Measurements from ENCODE around the gene UQCR11.
A peak's percentile ranks its signal among the peaks of the same experiment; 100 is the strongest.

UQCR11 gene

DNA sequence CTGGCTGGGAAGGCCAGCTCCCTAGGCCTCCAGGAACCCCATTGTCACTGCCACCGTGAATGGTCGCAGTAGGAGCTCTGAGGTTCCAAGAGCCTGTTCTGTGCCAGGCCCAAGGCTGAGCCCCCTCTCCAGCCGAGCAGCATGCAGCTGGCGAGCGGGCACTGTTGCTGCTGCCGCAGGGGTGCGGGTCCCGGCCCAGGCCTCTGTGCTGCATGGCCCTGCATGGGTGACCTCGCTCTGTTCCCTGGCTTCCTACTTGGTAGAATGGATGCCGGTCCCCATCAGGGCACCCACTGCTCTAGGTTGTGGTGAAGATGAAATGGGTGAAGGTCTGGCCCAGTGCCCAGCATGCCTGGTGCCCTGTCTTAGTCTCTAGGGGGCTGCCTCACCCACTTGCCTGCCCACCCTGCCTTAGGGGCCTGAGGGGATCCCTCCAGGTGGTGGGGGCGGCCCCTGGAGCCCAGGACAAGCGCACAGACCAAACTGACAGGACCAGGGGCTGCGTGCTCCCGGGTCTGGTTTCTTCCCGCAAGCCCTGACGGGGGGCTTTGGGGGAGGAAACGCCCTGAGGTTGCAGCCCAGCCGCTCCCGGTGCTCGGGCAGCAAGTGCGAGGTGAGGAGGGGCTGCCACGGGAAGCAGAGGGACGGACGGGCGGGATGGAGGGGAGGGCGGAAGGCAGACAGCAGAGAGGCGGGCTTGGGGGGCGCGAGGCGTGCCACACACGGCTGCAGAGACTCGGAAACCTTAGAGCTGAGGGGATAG lies 8.7 kb upstream of the UQCR11 start:
- DNase-seq, result no peak

DNA sequence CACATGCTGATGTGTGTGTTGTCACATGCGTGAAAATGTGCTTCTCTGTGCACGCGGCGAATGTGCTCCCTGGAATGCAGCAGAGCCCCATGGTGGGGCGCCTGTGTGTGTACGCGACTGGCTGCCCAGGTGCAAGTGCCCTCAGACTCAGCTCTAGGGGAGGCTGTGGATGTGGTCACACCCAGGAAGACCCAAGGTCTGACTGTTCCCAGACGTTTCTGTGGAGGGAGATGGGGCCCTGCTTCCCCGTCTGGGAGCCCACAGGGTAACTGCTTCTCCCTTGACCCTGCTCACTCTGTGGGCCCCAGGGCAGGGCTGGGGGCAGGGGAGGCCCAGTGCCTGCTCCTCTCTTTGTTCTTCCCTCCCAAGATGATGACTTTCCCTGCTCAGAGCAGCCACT lies 7.9 kb upstream of the UQCR11 start:
- no peak for DNase-seq

DNA sequence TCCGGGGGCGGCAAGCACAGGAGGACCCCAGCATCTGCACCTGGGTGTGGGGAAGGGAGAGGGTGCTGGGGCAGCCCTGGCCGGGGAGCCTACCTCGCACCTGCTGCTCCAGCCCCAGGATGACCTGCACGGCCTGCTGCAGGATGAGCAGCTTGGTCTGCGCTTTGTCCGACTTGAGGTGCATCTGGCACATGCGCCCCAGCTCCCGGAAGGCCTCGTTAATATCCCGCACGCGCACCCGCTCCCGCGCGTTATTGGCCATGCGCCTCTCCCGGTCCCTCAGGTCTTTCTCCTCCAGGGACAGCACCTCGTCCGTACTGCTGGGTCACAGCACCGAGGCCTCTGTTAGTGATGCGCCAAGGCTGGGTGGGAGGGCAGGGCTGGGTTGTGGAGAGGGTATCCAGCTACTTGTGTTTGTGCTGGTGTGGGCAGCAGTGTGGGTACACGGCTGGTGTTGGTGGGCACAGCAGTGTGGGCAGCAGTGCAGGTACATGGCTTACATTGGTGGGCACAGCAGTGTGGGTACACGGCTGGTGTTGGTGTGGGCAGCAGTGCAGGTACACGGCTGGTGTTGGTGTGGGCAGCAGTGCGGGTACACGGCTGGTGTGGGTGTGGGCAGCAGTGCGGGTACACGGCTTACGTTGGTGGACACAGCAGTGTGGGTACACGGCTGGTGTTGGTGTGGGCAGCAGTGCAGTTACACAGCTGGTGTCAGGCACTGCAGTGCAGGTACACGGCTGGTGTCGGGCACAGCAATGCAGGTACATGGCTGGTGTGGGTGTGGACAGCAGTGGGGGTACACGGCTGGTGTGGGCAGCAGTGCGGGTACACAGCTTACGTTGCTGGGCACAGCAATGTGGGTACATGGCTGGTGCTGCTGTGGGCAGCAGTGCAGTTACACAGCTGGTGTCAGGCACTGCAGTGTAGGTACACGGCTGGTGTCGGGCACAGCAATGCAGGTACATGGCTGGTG lies 7.1 kb upstream of the UQCR11 start:
- DNase-seq, result no peak

DNA sequence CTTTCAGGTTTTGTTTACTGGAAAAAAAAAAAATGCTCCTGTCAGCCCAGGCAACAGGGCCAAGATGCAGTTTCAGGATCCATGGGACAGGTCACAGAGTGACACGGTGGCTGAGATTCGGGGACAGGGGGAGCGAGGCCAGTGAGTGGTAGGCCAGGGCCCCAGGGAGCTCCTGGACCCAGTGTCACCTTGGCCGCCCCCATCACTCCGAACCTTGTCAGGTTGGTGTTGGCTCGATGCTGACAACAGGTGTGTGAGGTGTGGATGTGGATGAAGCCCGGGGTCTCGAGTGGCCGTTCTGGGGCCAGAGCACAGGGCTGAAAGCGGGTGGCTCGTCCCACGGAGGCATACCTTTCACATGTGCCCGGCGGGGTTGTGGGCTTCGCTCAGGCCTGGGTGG lies 6.1 kb upstream of the UQCR11 start:
- no peak for DNase-seq

DNA sequence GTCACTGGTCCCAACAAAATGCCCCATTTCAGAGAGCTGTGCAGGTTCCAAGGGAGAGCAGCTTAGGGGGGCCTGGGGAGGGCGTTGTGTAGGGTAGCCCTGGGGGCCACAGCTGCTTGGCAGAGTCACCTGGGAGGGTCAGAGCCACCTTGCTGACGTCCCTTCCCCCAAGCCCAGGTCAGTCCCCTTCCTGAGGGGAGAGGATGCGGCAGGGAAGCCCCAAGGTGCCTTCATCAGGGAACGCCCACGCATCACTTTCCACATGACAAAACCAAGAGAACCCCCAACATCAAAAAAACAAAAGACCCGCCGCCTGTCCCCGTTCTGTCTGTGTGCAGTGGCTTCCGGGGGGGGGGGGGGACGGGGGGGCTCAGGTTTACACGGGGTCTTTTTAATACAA lies 5.3 kb upstream of the UQCR11 start:
- no peak for DNase-seq

DNA sequence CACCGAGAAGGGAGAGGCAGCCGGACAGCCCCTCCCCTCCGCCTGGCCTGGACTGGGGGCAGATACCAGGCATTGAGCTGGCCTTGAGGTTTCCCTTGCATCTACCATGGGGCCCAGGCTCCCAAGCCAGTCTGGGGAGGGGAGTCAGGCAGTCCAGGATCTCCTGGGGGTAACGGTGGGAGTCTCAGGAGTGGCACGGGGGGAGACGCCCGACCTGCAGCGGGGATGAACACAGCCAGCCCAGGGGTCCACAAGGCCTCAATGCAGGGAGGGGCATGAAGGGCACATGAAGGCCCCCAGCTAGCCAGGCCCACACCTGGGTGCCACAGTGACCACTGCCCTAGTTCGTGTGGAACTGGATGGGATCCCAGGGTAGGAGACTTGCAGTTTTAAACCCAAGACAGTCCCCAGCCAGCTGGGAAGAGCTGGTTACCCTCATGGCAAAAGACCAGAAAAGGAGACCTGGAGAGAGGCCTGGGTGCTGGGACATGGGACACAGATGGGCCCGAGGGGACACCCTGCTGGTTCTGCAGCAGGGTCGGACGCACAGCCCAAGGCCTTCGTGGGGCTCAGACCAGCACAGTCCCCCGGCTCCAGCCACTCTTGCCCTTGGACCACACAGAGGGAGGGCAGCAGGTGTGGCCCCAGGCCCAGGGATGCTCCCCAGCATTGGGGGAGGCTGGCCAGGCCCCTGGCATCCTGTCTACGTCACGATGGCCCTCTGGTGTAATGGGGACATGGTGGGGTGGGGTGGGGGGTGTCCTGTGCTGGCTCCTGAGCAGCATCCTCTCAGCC lies 4.6 kb upstream of the UQCR11 start:
- no peak for DNase-seq

DNA sequence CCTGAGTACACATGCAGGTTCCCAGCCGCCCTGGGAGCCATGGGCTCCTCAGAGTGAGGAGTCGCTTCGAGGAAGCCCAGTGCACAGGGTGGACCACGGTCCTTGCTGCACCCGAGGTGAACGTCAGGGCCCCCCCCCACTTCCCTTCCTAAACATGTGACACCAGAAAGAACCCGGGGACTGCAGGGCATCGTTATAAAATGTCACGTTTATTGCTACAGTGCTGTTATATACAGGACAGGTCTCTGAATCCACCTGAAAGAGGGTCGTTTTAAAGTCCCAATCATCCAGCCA lies 3.8 kb upstream of the UQCR11 start:
- DNase-seq, result no peak

DNA sequence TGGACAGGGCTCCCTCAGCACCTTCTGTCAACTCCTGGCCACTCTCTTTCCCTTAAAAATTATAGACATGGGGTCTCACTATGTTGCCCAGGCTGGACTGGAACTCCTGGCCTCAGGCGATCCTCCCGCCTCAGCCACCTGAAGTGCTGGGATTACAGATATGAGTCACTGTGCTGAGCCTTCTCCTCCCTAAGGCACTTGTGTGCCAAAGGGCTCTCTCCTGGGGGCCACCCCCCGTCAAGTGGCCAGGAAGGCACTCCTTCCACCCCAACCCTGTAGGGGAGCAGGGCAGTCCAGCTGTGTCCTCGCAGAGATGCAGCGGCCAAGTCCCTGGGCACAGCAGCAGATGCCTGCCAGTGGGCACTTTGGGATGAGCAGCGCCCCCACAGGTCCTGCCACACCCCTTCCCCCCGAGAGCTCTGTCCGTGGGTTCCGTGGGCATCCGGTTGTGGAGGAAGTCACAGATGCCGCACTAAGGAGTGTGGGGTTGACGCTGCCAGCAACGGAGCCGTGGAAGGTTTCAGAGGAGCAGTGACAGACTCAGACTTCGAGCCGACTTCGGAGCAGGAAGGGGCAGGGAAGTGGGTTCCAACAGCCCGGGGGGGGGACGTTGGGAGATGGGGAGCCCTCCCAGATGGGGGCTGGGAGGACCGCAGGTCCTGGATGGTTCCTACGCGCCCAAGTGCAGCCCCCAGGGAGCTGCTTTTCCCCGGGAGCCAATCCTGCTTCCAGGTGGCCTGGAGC lies 3.3 kb upstream of the UQCR11 start:
- no peak for DNase-seq

DNA sequence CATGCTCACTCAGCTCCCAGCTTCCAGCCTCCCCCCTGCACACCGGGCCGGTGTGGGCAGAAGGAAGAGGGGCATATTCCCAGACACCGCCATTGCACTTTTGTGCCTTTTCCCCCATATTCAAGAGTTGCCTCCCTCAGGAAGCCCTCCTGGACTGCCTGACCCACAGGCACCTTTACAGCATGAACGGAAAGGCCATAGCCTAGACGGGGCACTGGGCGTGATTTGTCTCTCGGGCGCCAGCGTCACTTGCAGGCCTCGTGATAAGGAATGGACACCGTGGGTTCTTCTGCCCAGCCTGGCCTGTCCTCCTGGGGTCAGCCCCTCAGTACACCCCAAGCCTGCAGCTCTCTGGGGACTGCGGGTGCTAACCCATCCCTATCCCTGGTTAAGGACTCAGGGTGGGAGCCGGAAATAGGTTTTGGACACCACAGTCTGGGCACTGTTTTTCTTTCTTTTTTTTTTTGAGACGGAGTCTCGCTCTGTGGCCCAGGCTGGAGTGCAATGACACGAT lies 933 bp upstream of the UQCR11 start:
- DNase-seq, result no peak

DNA sequence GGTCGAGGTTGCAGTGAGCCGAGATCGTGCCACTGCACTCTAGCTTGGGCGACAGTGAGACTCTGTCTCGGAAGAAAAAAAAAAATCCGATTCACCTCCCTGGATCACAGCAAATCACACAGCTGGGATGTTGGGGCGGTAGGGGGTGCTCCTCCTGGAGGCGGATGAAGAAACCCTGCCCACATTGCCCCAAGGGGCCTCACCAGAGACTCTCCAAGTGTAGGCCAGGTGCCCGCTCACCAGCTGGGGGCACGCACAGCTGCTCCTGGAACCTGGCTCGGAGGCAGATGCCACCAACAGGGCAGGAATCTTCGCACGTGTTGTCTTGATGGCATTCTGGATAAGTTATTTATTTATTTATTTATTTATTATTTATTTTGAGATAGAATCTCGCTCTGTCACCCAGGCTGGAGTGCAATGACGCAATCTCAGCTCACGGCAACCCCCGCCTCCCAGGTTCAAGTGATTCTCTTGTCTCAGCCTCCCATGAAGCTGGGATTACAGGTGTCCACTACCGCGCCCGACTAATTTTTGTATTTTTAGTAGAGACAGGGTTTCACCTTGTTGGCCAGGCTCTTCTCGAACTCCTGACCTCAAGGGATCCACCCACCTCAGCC lies 3.1 kb downstream of the UQCR11 start:
- DNase-seq, result no peak

DNA sequence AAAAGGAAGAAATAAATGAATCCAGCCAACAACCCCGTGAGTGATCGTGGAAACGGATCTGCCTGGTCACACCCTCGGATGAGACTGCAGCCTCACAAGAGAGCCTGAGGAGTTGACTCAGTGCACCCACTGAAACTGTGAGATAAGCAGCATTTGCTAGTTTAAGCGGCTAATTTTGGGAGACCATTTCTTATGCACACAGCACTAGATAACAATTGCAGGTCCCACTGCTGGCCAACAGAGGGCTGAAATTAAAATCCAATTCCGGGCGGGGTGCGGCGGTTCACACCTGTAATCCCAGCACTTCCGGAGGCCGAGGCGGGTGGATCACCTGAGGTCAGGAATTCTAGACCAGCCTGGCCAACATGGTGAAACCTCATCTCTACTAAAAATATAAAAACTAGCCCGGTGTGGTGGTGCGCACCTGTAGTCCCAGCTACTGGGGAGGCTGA lies 3.6 kb downstream of the UQCR11 start:
- DNase-seq, result no peak

DNA sequence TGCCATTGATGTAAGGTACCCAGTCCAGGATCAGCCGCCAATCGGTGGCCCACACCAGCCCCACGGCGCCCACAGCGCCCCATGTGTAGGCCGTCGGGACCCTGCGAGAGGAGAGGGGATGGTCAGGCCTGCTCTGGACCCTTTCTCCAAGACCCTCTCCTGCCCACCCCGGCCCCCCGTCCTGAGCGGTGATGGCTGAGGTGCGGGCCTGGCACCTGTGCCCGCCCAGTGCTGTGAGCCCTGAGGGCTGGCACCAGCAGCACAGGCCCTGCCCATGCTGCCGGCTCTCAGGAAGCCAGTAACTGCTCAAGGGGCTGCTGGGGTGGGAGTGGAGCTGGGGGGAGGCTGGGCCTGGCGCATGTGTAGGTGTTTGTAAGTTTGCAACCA lies 5.8 kb downstream of the UQCR11 start:
- DNase-seq, result no peak

DNA sequence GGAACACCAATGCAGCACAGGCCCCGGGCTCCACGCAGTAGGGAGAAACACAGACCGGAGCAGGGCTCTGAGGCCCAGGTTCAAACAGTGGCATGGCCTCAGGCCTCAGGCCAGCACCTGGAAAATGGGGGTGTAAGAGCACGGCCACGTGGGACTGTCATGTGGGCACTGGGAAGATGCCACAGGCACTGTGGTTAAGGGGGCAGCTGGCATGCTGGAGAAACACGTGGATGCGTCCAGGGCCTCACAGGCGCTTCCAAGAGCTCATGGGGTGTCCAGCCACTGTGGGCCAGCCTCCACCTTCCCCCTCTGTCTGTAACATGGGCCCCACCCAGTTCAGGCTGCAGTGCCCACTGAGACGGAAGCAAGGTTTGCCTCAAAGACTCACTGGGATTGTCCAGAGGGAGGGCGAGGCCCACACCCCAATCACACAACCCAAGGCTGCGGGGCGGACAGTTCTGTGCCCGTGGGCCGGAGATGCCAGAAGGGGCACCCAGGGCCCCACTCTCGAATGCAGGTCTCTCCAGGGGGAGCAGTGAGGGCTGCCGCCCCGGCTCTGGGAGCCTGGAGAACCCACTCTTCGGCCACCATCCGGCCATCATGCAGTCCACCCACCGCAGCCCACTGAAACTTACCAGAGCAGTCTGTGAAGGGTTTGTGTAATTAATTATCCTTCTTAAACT lies 6.3 kb downstream of the UQCR11 start:
- DNase-seq, result no peak

DNA sequence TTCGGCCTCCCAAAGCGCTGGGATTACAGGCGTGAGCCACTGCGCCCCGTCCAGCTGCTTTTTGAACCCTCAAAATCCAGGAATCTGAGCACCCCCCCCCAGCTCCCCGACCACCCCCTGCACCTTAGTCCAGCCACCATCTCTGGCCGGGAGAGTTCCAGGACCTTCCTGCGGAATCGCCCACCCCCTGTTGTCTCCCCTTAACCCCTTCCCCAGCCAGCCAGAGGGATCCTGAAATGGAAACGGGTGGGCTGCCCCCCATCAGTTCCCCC lies 11.8 kb downstream of the UQCR11 start:
- no peak for DNase-seq

DNA sequence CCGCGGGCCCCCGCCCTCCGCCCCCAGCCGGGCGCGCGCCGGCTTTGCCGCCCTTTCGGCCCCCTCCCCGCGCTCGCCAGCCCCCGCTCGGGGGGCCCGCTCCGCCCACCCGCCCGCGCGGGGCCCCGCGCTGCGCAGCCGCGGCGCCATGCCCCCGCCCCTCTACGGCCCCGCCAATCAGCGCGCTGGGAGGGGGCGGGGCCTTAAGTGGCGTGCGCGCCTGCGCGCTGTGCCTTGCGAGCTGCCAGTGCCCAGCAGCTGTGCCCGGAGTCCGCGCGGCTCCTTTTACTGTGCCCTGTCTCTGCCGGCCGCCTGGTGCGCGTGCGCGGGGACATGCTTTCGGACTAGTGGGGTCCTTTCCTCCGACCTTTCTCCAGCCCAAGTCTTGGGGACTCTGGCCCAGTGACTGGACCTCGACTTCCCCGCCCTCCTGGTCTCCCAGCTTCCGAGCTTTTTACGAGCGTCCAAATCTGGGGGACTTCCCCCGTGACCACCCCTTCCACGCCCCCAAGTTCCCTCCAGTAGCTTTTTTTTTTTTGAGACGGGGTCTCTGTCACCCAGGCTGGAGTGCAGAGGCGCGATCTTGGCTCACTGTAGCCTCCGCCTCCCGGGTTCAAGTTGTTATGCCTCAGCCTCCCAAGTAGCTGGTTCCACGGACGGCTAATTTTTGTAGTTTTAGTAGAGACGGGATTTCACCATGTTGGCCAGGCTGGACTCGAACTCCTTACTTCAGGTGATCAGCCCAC lies 12.3 kb downstream of the UQCR11 start, which contains the start of gene MBD3:
MBD3 (minus strand) TSS at position 111 of the 746 bp plus-strand sequence. CDS start 234 bp downstream, outside the sequence.
- DNase-seq, result peak; percentile 92 to 94

DNA sequence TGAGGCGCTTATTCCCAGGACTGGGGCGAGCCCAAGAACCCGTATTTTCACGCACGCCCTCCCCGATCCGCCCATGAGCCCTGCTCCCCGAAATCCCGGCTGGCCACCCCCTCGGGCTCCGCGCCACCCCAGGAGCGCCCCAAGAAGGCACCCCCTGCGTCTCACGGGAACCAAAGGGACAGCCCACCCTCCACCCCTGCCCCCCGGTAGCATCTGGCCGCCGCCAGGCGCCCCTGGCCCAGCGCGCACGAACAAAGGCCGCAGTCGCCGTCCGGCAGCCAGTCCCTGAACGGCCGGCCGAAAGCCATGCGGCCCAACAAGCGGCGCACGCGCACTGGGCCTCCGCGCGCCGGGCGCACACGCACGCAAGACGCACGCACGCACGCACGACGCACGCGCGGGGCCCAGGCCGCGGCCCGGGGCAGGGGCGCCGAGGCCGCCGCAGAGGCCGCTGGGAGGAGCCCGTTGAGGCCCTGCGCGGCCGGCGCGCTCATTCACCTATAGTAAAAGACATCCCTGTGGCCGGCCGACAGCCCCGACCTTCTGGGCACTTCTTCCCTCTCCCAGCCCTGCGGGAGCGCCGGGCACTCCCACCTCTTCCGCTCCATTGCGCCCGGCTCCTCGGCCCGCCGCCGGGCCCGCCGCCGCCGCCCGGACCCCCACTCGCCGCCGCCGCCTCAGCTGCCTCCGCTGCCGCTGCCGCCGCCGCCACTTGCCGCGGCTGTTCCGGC lies 13.1 kb downstream of the UQCR11 start:
- DNase-seq, result peak; percentile 86 to 87

DNA sequence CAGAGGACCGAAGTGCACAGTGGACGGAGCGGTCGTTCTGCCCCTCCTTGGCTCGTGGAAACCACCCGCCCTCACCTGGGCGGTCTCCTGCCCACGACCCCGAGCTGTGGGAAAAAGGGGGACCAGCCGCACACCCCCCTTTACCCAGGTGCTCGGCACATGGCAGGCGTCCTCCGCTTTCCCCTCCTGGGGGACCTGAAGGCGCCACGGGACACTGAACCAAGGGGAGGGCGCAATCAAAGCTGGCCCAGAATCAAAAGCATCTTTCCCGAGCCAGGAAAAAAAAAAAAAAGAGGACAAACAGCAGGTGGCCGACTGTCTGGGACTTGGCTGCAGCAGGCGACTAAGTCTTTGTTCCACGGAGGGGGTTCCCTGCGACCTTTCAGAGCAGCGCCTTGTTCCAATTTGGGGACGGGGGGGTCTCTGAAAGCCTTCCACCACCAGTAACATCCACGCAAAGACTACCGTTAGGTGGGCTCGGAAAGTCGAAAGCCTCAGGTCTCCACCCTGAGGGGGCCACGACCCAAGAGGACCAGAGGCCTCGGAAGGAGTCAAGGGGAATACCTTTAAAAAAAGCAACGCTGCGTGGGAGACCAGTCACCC lies 13.7 kb downstream of the UQCR11 start:
- DNase-seq, result peak; percentile 60 to 63

DNA sequence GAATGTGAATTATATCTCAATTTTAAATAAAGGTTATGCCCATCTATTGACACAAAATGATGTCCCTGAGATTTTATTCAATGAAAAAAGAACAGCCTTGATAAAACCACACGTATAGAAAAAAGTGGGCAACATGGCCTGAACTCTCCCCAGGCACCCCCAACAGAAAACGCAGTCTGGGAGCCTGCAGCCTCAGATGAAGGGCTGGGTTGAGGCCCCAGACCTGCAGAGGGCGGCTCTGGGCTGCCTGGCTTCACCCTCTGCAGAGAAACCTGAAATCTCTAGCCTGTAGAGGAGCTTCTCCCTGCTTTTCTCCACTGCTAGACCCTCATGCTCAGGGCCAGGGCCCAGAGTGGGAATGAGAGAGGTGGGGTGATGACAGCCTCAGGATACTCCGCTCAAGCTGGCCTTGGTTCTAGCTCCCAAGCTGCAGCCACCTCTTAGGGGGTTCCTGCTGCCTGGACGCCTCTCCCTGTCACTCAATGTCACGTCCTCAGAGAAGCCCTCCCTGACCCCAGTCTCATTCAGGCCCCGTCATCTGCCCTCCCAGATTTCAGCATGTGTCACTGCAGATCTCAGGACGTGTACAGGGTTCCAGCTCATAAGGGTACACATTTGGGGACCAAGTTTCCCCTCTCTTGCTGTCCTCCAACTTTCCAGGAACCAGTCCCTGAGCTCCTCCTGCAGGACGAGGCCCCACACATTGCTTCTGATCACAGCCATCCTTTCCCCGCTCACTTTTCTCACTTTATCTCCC lies 14.4 kb downstream of the UQCR11 start:
- DNase-seq, result peak in 1 of 2 experiments; percentile 42

DNA sequence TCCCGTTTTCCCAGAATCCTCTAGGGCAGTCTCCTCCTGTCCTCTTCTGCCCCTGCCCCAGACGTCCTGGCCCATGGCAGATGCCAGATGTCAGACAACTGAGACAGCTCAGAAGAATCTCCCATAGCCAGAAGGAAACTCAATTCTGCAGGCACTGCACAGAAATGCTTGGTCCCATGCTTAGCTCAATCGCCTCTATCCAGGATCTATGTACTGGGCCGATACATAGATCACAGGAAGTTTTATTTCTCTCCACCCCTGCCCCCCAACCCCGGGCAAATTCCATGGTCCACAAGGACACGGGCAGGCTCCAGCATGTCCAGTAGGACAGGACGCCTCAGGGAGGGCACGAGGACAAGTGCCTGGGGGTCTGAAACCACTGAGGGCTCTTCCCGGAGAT lies 17.4 kb downstream of the UQCR11 start:
- DNase-seq, result no peak
